HG02943 (cell line): ENCODE results near the gene KIAA0513.
A peak's percentile ranks its signal among the peaks of the same experiment; 100 is the strongest.

Experiments
- ATAC-seq: cut with Tn5 transposase; IDR thresholded peaks from one replicate; pipeline ENCODE4 v1.9.1; 2021; ENCODE audit warnings: mild to moderate bottlenecking, low read depth, moderate library complexity; ENCODE audit not compliant: unreplicated experiment

KIAA0513 gene, protein sequence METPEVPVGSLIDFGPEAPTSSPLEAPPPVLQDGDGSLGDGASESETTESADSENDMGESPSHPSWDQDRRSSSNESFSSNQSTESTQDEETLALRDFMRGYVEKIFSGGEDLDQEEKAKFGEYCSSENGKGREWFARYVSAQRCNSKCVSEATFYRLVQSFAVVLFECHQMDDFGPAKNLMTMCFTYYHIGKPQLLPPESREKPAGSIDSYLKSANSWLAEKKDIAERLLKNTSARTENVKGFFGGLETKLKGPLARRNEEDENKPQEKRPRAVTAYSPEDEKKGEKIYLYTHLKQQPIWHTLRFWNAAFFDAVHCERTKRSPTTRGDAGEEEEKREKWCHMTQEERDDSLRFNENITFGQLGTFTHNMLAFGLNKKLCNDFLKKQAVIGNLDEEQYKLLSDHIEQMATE

GRCh38 chr16:85027349-85027957 is at the start of gene KIAA0513:
Gene KIAA0513 (plus strand): TSS chr16:85027795. CDS start chr16:85067072, 39,277 bp downstream.
- peak; percentile 69 for ATAC-seq

DNA sequence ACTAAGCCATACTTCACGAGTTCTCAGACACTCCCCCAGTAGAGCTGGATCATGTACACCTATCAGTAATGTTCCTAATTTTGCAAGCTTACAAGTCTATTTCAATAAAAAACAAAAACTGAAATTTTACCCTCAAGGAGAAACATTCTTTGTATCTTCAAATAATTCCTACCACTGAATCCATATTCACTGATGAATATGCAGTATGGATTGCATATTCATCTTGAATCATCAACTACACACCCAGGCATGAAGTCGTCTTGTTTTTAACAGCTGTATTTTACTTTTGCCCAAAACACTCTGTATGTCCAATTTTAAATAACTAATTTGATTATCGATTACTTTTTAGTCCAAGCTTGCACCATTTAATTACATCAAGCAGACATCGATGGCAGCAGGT is 48.1 kb upstream of the KIAA0513 start:
- ATAC-seq = no peak

DNA sequence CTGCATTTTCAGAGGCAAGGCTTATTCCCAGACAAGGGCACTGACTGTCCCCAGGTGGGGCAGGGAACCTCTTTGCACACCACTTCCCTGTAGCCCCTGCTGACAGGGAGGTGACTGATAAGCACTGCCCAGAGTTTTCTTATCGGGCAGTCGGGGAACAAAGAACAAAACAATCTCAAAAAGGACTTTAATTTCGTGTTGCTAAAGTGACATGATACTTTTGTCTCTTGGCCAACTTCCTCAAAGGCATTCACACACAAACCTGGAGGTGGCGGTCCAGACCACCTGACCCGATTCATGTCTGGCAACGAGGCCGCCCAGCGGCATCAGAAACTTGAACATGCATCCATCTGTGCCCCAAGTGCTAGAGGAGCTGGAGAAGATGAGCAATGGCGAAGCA is 45.2 kb upstream of the KIAA0513 start:
- no peak for ATAC-seq

DNA sequence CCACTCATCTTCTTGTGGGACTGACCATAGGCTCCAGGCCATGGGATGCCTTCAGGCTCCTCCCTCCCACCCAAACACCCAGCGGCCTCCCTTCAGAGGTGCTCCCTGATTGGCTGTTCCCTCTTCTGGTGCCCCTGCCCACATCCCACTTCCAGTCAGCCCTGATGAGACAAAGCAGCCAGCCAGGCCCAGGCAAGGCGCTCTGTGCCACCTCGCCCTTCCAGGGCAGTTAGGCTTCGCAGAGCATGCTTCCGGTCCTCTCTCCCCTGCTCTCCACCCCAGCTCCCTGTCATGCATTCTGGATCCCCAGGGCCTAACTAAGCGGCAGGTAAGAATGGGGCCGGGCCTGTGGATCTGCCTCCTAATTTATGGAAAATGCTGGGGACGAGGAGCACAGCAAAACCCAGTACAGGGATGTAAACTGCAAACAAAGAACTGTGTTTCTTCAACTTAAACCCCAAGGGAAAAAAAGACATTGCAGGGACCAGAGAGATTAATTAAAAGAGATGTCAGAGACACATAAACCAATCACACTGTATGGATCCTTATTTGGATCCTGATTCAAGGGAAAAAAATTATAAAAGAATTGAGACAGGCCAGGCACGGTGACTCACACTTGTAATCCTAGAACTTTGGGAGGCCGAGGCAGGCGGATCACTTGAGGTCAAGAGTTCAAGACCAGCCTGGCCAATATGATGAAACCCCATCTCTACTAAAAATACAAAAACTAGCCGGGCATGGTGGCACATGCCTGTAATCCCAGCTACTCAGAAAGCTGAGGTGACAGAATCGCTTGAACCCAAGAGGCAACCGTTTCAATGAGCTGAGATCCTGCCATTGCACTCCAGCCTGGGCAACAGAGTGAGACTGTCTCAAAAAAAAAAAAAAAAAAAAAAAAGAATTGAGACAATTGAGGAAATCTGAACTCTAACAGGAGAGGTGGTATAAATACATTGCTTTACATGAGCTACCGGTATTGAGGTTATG is 42.2 kb upstream of the KIAA0513 start:
- ATAC-seq = no peak

GRCh38 chr16:84986102-84986501 is 41.5 kb upstream of the KIAA0513 start:
- no peak for ATAC-seq

DNA sequence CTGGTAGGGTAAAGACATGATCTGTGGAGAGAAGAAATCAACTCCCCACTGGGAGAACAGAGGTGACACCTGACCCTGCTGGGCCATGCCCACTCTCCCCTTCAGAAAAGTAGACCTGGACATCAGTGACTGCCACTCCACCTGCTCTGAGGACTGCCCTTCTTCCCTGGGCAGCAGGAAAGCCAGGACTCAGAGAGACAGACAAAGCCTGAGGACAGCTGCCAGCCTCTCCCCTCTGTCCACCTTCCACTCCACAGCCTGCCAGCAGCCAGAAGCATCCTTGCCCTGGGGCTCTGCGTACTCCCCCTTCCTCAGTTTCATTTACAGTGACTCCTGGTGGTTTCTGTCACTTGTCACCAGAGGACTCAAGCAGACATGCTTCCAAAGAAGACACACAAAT is 40.7 kb upstream of the KIAA0513 start:
- no peak for ATAC-seq

DNA sequence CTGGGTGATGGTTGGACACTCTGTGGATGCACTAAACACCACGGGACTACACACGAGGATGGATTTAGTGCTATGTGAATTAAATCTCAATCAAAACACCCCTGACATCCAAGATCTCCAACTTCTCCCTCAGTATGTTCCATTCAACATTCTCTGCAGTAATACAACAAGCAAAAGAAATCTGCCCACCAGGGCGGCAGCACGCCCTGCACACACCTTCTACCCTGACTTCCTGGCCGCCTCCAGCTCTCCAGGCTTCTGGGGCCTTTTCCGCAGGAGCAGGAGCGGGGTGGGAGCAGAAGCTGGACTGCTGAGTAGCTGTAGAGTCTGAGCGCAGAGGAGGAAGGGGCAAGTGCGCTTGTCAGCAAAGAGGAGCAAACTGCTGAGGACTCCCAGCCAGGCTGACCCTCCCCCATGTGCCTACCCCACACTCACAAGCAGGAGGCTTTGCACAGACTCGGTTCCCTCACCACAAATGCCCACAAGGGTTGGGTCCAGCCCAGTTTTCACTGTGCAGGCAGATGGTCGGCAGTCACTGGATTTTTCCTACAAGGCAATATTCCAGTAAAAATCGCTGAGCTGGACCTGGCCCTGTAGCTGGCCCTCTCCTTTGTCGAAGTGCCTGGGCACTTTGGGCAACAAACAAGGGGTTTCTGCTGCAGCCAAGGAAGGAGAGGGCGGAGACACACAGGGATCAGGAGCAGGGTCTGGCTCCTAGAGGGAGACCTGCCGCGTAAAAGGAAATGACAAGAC is 39.1 kb upstream of the KIAA0513 start:
- no peak for ATAC-seq

DNA sequence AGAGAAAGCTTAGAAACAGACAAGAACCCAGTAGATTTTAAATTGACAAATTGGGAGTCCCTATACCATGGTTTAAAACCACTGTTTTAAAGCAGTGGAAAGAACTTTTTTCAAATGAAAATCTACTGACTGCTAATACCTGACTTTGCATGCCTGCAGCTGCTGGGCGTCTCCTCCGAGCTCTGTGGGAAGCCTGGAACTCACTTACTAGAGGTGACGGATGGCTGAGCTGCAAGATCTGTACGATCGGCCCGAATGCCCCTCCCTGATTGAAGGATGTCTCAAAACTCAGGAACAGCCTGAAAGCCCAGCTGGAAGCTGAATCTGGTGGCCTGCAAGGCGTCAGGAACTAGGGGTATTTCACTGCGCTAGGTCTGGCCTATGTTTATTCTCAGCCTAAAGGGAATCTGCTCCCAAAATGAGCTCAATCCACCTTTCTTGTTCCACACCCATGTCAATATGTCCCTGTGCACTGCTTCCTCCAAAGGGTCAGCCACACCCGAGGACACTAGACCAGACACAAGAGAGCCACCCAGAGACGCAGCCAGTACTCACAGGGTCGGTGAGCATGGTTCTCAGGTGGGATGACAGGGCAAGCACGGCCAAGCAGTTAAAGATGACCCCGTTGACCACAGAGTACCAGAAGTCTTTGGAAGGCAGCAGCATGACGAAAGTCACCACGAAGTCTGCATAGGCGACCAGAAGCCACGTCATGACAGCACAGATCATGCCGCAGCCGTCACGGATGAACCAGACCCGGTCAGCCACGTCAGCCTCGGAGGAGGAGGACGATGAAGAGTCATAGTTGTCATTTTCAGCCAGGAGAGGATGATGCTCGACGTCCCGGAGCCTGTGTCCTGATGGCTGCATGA is 37.6 kb upstream of the KIAA0513 start:
- ATAC-seq = no peak

DNA sequence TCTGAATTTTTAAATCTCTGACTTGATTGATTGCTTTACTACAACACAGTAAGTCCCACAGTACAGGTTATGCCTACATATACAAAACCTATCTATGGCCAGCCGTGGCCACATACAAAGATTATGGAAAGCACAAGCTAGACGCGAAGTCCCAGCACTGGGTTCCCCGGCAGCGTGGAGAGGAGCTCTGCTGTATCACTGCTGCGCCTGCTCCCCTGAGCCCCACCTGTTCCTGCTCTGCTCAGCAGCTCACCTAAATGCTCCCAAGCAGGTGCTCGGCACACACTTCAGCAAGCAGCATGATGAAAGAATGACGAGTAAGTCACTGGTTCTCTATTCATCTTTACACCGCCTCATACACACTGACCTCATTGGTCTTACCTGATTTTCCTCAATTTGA is 36.8 kb upstream of the KIAA0513 start:
- no peak for ATAC-seq

GRCh38 chr16:84992717-84993075 is 34.9 kb upstream of the KIAA0513 start:
- ATAC-seq = no peak

- ATAC-seq = no peak
These were observed 33.7 kb upstream of the KIAA0513 start for GRCh38 chr16:84993926-84994325.

DNA sequence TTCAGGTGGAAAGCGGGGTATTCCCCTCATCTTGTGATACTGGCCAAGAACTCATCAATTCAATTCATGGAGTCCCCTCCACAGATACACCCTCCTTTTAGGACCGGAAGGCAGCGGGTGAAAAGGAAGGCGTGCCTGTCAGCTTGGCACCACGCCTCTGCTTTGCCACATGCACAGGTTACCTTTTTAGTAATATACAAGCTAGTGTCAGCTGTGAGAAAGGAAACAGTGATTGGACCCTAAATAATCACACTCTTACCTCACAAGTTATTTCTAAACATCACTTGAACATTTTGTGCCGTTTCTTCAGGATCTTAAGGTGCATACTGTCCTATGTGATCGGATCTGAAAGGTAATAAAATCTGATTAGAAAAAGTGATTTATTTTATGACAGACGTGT is 31.9 kb upstream of the KIAA0513 start:
- no peak for ATAC-seq

DNA sequence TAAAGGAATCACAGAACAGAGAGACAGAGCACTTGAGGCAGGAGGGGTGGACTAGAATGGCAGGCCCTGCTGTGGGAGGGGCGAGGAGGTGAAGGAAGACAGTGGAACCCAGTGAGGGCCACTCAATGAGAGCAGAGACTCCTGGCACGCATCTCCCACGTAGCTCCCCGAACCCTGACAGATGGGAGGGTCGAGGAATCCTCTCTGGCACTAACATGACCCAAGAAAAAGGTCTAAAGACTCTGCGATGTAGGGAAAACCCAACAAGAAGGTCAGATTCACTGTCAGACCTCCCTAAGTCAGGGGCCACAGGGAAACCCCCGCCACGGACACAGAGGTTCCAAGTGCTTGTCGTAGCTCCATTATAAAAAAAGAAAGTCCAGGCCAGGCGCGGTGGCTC is 31.2 kb upstream of the KIAA0513 start:
- ATAC-seq = no peak

DNA sequence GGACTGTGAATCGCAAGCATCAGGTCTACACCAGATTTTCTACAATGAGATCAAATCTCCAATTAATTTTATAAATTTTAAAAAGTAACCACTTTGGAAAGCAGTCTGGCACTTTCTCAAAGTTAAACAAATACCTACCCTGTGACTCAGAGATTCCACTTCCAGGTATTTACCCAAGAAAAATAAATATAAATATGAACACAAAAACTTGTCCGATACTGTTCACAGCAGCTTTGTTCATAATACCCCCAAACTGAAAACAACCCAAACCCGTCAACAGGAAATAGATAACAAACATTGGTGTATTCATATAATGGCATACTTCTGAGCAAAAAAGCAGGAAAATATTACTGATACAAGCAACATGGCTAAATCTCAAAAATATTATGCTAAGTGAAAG is 28.4 kb upstream of the KIAA0513 start:
- ATAC-seq = no peak

GRCh38 chr16:84999857-85000480 is 27.6 kb upstream of the KIAA0513 start:
- ATAC-seq = no peak

GRCh38 chr16:85002099-85002541 is 25.5 kb upstream of the KIAA0513 start:
- no peak for ATAC-seq

GRCh38 chr16:85002608-85003007 is 25.0 kb upstream of the KIAA0513 start:
- ATAC-seq = no peak

GRCh38 chr16:85003076-85003475 is 24.5 kb upstream of the KIAA0513 start:
- no peak for ATAC-seq
